Muscle layer of colon (tissue), 2 donors: ENCODE results near the gene EVPL.
"Not testable (repeated sequence)": the region's sequence is repeated elsewhere in the genome, so short reads cannot be mapped to it uniquely, and the experiment has no call there.

ENCODE experiments used
- H3K27ac ChIP-seq: one replicate; pipeline ENCODE4 v1.7.0; 2013; ENCODE audit warnings: low read depth, mild to moderate bottlenecking, low read length, moderate library complexity
- H3K27me3 ChIP-seq, 2 donors: one replicate each; pipeline ENCODE4 v1.7.0; 2013; ENCODE audit warnings: low read length in 2 of 2, mild to moderate bottlenecking in 2 of 2; ENCODE audit not compliant: insufficient read depth in 2 of 2, control insufficient read depth in 1 of 2
- H3K36me3 ChIP-seq: one replicate; pipeline ENCODE4 v1.7.0; 2013; ENCODE audit warnings: mild to moderate bottlenecking, low read length; ENCODE audit not compliant: insufficient read depth
- H3K4me1 ChIP-seq: one replicate; pipeline ENCODE4 v1.7.0; 2013; ENCODE audit warnings: mild to moderate bottlenecking, low read length; ENCODE audit not compliant: insufficient read depth
- H3K4me3 ChIP-seq, 2 donors: one replicate each; pipeline ENCODE4 v1.7.0; 2013; ENCODE audit warnings: low read length in 2 of 2, low read depth in 1 of 2, mild to moderate bottlenecking in 1 of 2, moderate library complexity in 1 of 2
- H3K9ac ChIP-seq: one replicate; pipeline ENCODE4 v1.7.0; 2013; ENCODE audit warnings: low read length
- H3K9me3 ChIP-seq: one replicate; pipeline ENCODE4 v1.7.0; 2013; ENCODE audit warnings: mild to moderate bottlenecking, low read length
- donor health status: abdominal sarcoma.
- donor health status: Adenocarcinoma of cecum.

The EVPL gene

DNA sequence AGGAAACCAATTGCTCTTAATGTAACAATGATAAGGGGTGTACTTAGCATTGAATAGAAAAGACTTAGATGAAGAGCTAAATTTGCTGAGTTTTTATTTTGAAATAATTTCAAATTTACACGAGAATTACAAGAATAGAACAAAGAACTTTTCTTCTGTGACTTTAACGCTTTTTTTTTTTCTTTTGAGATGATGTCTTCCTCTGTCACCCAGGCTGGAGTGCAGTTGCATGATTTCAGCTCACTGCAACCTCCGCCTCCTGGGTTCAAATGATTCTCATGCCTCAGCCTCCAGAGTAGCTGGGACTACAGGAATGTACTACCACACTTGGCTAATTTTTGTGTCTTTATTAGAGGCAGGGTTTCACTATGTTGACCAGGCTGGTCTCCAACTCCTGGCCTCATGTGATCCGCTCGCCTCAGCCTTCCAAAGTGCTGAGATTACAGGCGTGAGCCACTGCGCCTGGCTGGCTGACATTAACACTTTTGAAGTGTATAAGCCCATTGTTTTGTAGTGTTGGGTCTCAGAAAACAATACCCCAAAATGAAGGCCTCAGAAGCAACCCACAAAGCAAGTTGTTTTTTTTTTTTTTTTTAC, 46.0 kb downstream of the EVPL start:
- Histone ChIP-seq H3K4me1 (peaks cover 14% of the 10 kb centered on the region), H3K27me3 (no peaks in the 10 kb centered on the region), H3K9me3 (no peaks in the 10 kb centered on the region), H3K9ac (no peak overlapping the region), H3K36me3 (no peaks in the 10 kb centered on the region), H3K27ac (no peak overlapping the region), H3K4me3 (no peak overlapping the region)

DNA sequence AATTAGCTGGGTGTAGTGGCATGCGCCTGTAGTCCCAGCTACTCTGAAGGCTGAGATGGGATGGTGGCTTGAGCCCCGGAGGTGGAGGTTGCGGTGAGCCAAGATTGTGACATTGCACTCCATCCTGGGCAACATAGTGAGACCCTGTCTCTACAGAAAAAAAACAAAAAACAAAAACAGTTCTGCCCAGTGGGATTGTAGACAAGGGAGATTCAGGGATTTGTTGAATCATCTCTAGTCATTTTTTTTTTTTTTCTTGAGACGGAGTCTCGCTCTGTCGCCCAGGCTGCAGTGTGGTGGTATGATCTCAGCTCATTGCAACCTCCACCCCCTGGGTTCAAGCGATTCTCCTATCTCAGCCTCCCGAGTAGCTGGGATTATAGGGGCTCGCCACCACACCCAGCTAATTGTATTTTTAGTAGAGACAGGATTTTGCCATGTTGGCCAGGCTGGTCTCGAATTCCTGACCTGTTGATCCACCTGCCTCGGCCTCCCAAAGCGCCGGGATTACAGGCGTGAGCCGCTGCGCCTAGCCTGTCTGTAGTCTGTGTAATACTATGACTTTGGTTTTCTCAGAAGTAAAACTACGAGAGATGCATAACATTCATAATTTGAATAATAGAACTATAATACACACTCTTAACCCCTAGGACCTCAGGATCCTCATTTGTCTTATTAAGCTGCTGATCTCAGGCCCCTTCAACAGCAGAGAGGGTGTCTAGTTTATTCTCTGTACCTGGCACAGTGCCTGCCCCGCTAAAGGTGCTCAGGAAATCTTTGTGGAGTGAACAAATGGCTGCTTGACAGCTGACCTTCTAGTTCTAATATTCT, 46.7 kb downstream of the EVPL start:
- H3K36me3 ChIP-seq = no peaks in the 10 kb centered on the region
- H3K4me1 ChIP-seq = peaks cover 17% of the 10 kb centered on the region
- peak overlapping the region; percentile 99 for H3K27ac ChIP-seq
- peak overlapping the region; percentile 66 to 75 for H3K4me3 ChIP-seq
- peak overlapping the region; percentile 97 for H3K9ac ChIP-seq
- no peaks in the 10 kb centered on the region for H3K27me3 ChIP-seq
- H3K9me3 ChIP-seq = no peaks in the 10 kb centered on the region

DNA sequence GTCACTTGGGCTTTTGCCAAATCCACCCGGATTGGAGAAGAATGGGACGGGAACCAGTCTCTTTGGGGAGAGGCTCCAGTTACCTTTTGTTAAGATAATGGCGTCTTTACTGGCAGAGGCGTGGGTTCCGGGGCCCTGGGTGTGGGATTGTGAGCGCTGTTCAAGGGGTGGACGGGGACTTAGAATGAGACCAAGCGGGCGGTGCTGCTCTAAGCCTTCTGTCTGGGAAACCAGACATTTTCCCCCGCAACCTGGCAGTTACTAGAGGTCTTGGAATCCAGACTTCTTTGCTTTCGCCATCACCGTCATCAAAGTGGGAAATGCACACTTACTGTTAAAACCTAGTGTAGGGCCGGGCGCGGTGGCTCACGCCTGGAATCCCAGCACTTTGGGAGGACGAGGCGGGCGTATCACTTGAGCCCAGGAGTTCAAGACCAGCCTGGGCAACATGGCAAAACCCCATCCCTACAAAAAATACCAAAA, 47.4 kb downstream of the EVPL start:
- H3K36me3 ChIP-seq = no peaks in the 10 kb centered on the region
- H3K4me1 ChIP-seq = peaks cover 17% of the 10 kb centered on the region
- H3K4me3 ChIP-seq = peak overlapping the region; percentile 66 to 75
- H3K27ac ChIP-seq = peak overlapping the region; percentile 99
- no peaks in the 10 kb centered on the region for H3K27me3 ChIP-seq
- no peaks in the 10 kb centered on the region for H3K9me3 ChIP-seq
- peak overlapping the region; percentile 97 for H3K9ac ChIP-seq

DNA sequence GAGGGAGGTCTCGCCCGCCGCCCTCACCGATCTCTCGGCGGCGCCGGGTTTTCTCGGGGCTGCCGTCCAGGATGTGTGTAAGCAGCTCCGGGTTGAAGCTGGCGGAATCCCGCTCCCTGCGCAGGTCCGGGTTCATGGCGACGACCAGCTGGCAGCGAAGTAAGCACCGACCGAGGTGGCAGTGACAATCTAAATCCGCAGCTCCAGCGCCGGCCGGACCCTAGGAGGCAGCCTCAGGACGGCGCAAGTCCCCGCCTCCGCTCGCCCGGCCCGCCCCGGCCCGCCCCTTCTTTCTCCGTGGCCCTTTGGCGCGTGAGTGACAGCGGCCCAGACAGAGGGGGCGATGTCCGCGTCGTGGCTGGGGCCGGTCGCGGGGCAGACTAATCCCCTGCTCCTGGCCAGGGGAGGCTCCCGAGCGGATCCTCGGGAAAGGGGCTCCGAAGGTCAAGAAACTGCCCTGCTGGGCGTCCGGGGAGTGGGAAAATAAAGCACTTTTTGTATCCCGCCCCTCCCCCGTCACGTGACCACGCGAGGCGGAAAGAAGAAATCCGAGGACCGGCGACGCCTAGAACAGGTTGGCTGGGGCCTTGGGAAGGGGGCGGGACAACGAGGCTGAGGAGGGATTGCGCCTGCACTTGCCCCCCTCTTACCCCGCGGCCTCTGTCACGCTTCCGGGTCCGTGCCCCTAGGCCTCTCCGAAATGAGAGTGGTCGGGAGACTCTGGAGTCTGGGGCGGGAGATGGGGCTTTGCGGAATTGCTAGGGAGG, 48.0 kb downstream of the EVPL start, which contains the start of the genes ACOX1 and TEN1:
Gene ACOX1, minus strand, starts transcription at position 229 of the 767 bp plus-strand sequence. Its CDS starts 93 bp downstream, at position 136.
Gene TEN1, plus strand, starts transcription at position 303 of the 767 bp plus-strand sequence. CDS start 6,953 bp downstream, outside the sequence.
- peak within 1 kb of the TSS; percentile 66 to 75 for H3K4me3 ChIP-seq
- H3K27ac ChIP-seq = peak within 1 kb of the TSS; percentile 99
- H3K36me3 ChIP-seq = no peaks in the 10 kb centered on the region
- H3K4me1 ChIP-seq = peaks cover 17% of the 10 kb centered on the region
- no peaks in the 10 kb centered on the region for H3K9me3 ChIP-seq
- no peaks in the 10 kb centered on the region for H3K27me3 ChIP-seq
- peak within 1 kb of the TSS; percentile 97 for H3K9ac ChIP-seq

DNA sequence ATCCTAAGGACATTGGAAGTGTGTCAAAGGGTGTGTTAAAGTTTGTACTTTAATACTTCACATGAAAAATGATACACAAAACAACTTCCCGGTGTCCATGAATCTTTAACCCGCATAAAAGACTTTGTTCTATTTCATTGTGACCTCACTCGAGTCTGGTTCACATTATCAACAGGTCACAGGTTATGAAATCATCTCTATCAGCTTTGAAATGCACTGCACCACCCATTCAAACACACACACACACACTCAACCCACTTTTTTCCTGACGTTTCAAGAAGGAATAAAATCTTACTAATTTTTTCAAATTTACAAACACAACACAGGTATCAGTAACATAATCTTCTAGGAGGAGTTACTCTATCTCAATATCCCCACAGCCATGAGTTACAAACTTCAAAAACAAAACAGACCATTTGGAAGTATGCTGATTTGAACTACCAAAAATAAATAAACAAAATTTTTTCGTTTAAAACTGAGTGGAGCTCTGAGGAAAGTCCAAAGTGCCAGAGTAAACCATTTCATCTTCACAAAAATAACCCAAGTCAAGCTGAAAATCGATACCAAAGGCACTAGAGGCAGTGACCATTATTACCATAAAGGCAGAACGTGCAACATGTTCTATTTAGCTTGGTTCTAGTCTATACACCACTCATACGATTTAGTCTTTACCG, 50.8 kb downstream of the EVPL start:
- Histone ChIP-seq H3K27me3 (no peaks in the 10 kb centered on the region), H3K36me3 (no peaks in the 10 kb centered on the region), H3K9me3 (no peaks in the 10 kb centered on the region), H3K9ac (no peak overlapping the region), H3K4me1 (peaks cover 17% of the 10 kb centered on the region), H3K27ac (no peak overlapping the region), H3K4me3 (no peak overlapping the region)

DNA sequence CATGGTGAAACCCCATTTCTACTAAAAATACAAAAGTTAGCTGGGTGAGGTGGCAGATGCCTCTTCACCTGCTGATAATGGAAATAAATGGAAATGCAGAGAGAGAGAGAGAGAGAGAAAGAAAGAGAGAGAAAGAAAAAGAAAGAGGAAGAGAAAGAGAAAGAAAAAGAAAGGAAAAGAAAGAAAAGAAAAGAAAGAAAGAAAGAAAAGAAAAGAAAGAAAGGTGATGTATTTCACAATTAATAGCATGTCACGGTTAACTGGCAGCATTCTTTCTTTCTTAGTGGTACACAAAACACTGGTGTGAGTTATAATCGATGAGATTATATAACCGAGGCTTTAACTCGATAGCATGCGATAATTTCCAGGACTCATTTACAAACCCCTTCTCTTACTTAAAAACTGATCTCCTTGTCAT, 51.3 kb downstream of the EVPL start:
- H3K4me3 ChIP-seq = no peak overlapping the region
- no peak overlapping the region for H3K9ac ChIP-seq
- H3K36me3 ChIP-seq = no peaks in the 10 kb centered on the region

DNA sequence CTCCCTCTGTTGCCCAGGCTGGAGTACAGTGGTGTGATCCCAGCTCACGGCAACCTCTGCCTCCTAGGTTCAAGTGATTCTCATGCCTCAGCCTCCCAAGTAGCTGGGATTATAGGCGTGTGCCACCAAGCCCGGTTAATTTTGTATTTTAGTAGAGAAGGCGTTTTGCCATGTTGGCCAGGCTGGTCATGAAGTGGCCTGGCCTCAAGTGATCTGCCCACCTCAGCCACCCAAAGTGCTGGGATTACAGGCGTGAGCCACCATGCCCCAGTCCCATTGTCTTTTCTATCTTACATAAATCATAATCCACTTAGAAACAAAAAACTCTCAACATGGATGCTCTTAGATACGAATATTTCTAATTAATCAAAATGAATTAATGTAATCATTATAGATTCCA, 51.9 kb downstream of the EVPL start:
- H3K9ac ChIP-seq, H3K27me3 ChIP-seq, H3K4me3 ChIP-seq, H3K27ac ChIP-seq, H3K36me3 ChIP-seq, H3K9me3 ChIP-seq: not testable (repeated sequence)
- H3K4me1 ChIP-seq = peaks cover 14% of the 10 kb centered on the region

More for the DNA sequence above, 51.3 kb downstream of the EVPL start:
- Histone ChIP-seq H3K4me1 (peaks cover 17% of the 10 kb centered on the region), H3K27me3 (no peaks in the 10 kb centered on the region), H3K9me3 (no peaks in the 10 kb centered on the region), H3K27ac (no peak overlapping the region)

DNA sequence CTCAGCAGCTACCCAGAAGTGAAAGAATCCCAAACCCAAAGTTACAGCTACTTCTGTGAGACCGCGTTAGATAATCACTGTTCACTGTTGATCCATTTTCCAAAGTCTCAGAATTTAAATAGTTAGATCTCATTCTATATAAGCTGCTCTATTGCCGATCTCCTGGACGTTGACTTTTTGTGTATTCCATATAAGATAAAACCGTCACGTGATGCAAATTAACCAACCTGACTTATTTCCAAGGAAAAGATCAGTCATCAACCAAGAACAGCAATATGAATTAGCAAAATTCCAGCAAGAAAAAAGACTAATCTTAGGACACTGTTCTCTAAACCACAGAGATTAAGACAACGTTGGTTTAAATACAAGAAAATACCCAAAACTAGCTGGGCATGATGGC, 56.5 kb downstream of the EVPL start:
- Histone ChIP-seq H3K4me3 (no peak overlapping the region), H3K9ac (no peak overlapping the region), H3K9me3 (no peaks in the 10 kb centered on the region), H3K4me1 (no peaks in the 10 kb centered on the region), H3K36me3 (no peaks in the 10 kb centered on the region), H3K27me3 (no peaks in the 10 kb centered on the region), H3K27ac (no peak overlapping the region)

DNA sequence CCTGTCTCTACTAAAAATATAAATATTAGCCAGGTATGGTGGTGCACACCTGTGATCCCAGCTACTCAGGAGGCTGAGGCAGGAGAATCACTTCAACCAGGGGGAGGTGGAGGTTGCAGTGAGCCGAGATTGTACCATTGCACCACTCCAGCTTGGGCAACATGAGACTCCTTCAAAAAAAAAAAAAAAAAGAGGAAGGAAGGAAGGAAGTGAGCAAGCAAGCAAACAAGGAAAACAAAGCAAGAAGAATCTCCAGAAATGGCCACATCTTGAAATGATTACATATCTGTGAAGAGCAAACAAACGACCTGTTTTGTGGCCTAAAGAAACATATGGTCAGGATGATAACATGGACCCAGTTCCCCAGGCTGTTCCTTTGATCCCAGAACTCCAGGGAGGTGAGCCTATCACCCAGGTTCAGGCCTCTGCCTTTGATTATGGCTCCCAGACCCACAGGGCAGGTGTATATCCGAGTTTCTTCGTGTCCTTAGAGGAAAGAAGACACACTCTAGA, 57.0 kb downstream of the EVPL start:
- Histone ChIP-seq H3K9ac (no peak overlapping the region), H3K36me3 (no peaks in the 10 kb centered on the region), H3K4me1 (no peaks in the 10 kb centered on the region), H3K27ac (no peak overlapping the region), H3K27me3 (no peaks in the 10 kb centered on the region), H3K4me3 (no peak overlapping the region), H3K9me3 (no peaks in the 10 kb centered on the region)

DNA sequence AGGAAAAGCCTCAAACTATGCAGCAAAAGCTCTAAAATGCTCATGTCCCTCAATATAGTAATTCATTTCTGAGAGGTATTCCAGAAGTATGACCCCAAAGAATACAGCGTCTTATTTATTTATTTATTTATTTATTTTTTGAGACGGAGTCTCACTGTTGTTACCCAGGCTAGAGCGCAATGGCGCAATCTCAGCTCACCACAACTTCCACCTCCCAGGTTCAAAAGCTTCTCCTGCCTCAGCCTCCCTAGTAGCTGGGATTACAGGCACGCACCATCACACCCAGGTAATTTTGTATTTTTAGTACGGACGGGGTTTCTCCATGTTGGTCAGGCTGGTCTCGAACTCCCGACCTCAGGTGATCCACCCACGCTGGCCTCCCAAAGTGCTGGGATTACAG, 58.1 kb downstream of the EVPL start:
- not testable (repeated sequence) for H3K9me3 ChIP-seq, H3K27ac ChIP-seq, H3K27me3 ChIP-seq, H3K36me3 ChIP-seq, H3K4me3 ChIP-seq, H3K9ac ChIP-seq, H3K4me1 ChIP-seq
